Suppressor macrophage treated with lipopolysaccharide for 4 hours (primary cell): Measurements from ENCODE around the gene TRIM3.
"Not testable (repeated sequence)": the region's sequence is repeated elsewhere in the genome, so short reads cannot be mapped to it uniquely, and the experiment has no call there.

ENCODE experiments used
- DNase-seq: peaks from one replicate; pipeline ENCODE4 v3.0.0-alpha.2; 2020

TRIM3 gene

DNA sequence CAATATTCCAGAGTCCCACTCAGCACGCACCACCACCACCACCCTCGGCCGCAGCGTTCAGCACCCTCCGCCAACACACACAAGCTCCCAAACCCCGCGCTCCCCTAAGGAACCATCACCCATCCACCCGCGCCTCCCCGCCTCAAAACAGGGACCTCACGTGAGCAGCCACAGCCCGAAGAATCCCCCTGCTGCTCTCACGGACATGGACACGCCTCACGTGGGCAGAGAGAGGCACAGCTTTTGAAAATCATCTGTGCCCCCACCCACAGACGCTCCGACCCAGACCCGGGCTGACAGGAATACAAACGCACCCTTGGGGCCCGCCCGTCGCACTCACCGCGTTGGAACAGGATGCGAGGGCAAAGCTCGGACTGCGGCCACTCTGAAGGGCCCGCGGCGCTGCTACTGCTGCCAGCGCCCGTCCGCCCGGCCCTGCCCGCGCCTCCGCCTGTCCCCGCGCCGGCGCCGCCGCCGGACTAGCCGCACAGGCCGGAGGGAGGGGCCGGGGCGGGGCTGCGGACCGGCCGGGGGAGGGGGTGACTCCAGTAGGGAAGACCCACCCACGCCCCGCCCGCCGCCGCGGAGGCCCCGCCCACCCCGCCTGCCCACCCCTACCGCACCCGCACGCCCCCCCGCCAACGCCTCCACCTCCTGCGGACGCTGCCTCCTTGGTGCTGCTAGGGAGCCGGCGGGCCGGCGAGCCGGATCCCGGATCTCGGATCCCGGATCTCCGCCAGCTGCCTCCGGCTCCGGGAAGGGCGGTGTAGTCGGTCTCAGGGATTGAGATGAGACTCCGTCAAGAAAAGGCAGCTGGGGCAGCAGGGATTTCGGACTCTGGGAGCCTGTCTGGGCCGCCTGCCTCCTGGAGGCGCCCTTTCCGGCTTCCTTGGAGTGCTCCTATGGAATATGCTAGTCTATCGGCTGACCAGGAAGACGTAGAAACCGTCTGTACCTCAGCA, at the start of gene TRIM3:
TRIM3 (minus strand) TSS at position 491 of the 962 bp plus-strand sequence. CDS start 8,246 bp downstream, outside the sequence.
- peak; percentile 85 for DNase-seq

DNA sequence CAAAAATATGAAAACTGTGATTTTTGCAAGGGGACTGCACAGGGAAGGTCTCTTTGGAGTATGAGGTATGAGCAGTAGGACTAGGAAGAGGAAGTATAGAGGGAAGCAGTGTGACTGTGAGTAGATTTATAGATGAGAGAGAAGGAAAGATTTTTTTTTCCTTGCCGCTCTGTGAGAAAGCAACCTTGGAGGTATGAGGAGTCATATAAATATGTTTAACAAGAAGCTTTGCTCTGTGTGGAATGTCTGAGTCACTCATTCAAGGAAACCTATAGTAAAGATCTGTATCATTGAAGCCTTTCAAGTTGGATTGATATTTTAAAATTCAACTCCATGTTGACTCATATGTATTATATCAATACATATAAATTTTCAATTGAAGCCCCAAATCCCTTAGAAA, 49.5 kb upstream of the TRIM3 start:
- no peak for DNase-seq

DNA sequence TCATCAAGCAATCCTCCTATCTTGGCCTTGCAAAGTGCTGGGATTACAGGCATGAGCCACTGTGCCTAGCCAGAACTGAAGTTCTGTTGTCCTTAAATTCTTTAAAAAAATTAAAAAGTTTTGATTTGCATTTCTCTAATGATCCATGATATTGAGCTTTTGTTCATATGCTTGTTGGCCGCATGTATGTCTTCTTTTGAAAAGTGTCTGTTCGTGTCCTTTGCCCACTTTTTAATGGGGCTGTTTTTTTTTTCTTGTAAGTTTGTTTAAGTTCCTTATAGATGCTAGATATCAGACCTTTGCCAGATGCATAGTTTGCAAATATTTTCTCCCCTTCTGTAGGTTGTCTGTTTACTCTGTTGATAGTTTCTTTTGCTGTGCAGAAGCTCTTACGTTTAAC, 48.2 kb upstream of the TRIM3 start:
- not testable (repeated sequence) for DNase-seq

DNA sequence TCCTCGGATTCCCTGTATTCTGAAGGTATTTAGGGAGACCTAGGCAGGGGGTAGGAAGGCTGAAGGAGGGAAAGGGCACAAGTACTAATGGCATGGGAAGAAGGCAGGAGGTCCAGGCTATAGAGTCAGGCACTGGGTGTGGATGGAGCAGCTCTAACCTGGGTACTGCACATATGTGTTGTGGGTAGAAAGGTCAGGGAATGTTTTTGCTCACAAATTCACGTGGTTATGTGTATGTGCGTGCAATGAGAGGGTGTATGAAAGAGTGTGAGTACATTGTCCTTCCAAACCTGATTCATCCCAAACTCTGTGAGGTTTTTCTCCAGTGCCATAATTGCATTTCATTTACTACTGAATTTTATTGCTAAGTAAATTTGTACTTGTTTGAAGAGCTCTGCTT, 46.5 kb upstream of the TRIM3 start:
- DNase-seq, result no peak

DNA sequence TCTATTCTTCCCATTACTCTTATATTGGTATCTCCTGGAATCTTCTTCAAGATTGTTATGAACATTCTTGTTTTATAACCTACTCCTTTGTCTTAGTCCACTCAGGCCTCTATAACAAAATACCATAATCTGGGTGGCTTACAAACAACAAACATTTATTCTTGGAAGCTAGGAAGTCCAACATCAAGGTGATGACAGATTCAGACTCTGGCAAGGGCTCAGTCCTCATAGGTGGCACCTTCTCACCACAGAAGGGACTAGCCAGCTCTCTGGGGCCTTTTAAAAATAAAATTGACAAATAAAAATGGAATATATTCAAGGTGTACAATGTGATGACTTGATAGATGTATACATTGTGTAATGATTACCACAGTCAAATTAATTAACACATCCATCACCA, 43.1 kb upstream of the TRIM3 start:
- DNase-seq, result no peak

DNA sequence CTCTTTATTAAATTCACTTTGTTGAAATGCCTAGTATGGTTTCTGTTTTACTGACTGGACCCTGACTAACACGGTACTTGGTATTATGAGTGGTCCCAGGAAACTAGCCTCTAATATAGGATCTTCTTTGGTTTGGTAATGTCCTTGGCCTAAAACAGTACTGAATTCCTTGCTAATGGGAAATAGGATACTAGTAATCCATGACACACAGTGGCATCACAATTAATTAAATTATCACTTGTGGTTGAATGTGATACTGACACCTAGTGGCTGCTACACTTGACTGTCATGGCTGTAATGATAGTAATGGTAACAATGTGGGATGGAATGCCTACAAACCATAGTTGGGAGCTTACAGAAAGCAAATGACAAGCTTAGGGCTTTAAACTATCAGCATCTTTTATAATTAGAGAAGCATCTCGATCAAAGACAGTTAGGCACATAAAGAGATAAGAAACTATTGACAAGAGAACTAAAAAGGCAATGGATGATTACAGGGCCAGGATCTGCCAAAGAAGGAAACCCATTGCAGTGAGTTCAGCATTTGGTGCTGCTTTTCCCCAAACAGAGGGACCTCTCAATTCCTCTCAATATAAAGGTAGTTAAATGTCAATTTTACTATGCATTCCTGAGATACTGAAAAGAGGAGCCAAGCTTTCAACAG, 32.0 kb upstream of the TRIM3 start:
- DNase-seq, result peak; percentile 59

DNA sequence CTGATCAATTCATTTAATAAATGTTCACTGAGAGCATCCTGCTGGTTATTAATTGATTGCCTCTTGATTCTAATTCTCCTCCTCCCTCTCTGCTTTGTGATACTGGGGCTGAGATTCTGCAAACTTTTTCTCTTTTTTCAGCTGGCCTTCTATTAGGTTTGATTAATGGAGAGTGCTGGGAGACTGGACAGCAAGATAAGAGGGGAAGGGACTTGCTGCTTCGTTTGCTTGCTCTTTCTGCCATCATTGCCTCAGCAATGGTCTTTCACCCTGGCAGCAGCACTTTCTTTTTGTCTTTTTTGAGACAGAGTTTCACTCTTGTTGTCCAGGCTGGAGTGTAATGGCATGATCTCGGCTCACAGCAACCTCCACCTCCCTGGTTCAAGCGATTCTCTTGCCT, 30.4 kb upstream of the TRIM3 start:
- no peak for DNase-seq

DNA sequence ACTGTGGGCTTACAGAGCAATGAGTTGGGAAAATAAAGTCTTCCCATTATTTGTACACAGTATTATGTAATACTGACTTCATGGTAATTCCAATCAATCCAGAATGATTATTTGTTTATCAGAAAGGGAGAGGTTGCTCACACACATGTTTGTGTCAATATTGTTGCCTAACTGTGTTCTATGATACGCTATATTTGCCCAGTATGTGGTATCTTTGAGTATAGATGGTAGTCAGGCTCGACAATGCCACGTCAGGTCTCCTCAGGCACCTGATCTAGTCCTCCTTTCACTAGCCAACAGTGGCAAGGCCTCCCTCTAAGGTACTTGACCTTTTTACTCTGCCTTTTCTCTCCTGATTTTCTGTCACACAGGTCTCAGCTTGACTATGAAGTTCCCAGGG, 28.6 kb upstream of the TRIM3 start:
- DNase-seq, result no peak

DNA sequence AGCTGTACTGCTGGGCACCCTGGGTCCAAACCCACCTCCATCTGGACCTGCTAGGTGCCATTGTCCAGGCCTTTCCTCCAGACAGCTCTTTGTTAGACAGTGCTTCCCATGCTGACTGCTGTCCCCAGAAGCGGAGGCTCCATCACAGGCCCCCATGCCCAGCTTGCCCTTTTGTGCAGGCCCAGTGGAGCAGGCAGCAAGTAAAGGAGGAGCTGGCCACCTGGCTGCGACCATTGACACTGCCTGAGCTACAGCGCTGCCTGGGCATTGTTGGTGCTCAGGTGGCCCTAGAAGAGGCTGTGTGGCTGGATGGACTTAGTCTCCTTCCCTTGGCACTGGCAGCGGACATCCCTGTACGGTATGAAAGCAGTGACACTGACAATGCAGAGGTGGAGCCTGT, 24.8 kb upstream of the TRIM3 start:
- no peak for DNase-seq

DNA sequence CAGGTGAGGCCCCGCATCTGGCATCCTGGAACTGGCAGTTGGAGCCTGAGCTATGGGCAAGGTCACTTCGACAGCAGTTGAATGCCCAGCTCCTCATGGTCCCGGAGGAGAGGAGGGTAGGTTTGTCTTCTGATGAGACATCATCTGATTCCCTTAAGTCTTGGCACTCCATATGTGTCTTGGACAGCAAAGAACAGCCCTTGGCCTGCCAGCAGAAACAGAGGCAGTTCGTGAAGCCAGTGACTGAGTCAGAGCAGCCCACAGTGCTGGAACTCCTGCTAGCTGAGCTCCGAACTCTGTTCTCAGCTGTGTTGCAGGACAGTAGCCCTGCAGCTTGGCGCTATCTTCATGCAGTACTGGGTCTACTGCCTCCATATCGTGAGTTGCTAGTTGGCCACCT, 24.4 kb upstream of the TRIM3 start:
- no peak for DNase-seq

DNA sequence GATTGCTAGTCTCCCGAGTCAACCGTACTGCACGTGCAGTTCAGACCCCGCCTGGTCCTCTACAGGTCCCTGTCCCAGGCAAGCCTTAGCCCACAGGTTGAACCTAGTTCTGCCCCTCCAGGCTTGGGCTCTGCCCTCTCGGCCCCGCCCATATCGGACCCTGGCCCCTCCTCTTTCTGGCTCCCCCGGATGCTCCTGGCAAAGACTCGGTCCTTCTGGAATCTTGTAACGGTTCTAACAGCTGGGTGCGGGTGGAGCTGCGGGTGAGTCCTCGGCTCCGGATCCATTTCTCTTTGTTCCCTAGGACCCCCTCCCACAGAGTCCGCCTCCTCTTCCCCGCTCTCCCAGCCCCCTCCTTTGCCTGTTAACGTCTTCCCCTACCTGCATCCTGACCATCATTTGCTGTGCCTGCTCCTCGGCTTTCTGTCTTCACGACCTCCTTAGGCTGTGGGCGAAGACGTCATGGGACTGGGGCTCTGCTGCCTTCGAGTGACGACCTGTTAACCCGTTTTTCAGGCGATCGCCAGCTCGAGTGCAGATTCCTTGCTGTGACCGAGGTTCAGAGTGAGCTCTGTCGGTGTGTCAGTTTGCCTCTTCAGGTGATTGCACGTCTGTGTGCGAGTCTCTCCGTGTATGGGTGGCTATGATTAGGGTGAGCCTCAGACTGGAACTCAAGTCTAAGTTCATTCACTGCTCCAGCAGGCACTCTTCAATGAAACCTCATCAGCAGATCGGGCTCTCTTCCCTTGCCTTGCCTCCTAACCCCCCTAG, 23.5 kb upstream of the TRIM3 start, which contains the start of gene DNHD1:
DNHD1 (plus strand) TSS at position 212 of the 771 bp plus-strand sequence. CDS start 936 bp downstream, outside the sequence.
- no peak for DNase-seq

DNA sequence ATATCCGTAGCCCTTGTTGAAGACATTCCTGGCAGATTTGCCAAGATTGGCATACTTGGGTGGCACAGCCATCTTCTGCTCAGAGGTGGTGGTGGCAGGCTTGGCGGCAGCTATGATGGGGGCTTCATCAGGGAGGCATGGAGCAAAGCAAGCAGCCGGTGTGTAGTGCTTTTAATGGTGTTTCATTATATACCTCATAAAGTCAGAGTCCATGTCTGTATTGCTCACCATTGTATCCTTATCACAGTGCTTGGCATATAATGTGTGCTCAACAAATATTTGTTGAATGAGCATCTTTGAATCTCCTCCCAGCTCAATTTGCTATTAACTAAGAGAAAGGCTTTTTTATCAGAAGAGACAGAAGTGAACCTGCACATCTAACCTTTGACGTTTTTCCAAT, 15.6 kb upstream of the TRIM3 start:
- DNase-seq, result no peak

DNA sequence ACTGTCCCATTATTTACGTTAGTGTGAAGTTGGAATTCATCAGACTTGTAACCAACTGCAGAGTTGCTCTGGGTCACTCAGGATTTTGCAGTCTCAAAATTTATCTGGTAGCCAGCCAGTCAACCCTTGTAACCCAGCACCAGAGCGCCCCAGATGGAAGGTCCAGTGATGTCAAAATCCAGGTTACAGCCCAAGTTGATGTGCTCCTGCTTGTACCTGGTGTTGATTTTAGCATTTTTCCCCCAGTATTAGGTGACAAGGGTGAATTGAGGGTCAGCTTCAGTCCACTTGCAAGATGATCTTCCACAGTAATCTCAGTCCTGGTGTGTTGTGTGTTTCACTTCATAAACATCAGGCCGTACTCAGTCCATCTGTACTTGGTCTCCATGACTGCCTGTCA, 15.1 kb upstream of the TRIM3 start:
- no peak for DNase-seq

DNA sequence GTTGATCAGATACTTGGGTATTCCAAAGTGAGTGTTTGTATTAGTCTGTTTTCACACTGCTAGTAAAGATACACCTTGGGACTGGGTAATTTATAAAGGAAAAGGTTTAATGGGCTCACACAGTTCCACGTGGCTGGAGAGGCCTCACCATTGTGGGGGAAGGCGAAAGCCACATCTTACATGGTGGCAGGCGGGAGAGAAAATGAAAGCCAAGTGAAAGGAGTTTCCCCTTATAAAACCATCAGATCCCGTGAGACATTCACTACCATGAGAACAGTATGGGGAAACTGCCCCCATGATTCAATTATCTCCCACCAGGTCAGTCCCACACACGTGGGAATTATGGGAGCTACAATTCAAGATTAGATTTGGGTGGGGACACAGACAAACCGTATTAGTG, 14.6 kb upstream of the TRIM3 start:
- DNase-seq, result no peak

DNA sequence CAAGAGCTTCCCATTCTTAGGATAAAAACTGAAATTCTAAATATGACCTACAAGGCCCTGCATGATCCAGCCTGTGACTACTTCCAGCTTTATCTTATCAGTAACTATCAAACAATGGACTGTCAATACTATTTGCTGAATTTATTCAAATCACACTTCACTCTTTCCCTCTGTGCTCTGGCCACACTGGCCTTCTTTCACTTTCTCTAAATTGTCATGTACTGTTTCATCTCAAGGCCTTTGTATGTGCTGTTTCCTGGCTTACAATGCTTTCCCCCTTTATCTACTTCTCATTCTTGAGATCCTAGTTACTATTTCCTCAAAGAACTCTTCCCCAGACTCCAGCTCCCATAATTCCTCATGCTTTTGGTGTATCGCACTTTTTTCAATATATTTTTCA, 13.2 kb upstream of the TRIM3 start:
- no peak for DNase-seq

DNA sequence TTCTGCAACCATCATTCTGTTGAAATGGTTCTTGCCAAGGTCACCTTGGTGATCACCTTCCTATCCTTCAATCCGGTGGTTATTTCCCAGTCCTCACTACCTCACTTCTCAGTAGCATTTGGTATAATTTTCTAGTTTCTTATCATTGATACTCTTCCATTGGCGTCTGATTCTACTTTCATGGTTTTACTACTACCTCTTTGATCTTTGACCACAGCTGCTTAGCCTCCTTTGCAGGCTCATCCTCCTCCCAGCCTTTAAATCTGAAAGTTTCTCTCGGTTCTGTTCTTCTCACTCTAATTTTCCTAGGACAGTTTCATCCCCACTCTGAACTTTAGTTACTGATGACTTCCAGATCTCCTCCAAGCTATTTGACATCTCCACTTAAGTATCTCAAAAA, 12.5 kb upstream of the TRIM3 start:
- no peak for DNase-seq

DNA sequence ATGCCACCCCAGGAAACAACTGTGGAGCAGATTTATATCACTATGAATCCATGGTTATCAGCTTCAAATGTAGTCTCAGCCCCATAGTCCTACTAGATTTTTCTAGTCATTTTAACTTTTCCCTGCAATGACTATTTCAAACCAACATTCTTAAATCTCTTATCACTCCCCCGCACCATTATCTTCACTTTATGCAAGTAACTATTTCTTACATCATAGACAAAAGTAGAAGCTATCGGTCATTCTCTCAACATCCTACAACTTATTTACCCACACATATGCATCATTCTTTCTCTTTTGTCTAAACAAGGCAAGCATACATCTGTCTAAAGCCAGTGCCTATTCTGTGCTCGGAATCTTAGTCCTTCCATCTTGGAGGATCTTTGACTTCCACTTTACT, 11.9 kb upstream of the TRIM3 start:
- no peak for DNase-seq

DNA sequence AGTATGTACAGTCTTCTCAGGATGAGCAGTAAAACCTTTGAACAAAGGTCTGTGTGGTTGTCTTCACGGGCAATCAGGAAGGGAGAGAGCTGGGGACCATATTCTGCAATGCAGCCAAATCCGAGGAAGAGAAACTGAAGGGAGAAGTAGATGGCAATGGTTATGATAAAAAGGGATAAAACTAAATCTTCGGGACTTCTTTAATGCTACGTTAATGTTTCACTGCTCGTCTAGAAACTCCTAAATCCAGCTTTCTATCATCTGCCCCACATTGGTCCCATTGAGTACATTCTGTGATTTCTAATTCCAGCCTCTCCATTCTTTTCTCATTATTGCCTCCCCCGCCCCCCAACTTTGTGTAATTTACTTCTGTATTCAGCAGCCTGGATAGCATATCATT, 9.3 kb upstream of the TRIM3 start:
- DNase-seq, result no peak

DNA sequence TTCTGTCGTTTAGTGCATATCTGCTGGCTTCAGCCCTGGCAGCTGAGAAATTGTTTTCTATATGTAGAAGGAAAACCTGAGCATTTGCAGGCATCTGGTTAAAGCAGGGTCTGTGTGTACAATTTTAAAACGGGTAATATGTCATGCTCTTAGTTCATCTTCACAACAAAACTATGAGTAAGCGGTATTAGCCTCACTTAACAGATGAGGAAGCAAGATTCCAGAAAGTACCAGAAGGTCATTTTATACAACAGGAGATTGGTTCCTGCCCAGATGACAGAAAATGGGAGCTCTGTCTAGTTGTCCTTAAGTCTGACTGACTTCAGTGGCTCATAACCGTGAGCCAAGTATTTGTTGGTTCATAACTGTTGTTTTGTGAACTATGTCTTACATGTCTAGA, 8.7 kb upstream of the TRIM3 start:
- DNase-seq, result peak; percentile 74

DNA sequence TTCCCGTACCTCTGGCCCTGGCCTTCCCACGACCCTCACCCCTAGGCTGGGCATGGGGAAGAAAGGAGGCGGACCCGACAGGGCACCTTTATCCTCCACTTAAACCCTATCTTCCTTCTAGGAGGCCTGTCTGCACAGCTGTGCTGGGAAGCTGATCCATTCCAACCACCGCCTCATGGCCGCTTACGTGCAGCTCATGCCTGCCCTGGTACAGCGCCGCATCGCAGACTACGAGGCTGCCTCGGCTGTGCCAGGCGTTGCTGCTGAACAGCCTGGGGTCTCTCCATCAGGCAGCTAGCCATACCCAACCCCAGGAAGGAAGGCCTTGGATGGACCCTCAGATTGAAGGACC, 8.2 kb upstream of the TRIM3 start:
- no peak for DNase-seq

DNA sequence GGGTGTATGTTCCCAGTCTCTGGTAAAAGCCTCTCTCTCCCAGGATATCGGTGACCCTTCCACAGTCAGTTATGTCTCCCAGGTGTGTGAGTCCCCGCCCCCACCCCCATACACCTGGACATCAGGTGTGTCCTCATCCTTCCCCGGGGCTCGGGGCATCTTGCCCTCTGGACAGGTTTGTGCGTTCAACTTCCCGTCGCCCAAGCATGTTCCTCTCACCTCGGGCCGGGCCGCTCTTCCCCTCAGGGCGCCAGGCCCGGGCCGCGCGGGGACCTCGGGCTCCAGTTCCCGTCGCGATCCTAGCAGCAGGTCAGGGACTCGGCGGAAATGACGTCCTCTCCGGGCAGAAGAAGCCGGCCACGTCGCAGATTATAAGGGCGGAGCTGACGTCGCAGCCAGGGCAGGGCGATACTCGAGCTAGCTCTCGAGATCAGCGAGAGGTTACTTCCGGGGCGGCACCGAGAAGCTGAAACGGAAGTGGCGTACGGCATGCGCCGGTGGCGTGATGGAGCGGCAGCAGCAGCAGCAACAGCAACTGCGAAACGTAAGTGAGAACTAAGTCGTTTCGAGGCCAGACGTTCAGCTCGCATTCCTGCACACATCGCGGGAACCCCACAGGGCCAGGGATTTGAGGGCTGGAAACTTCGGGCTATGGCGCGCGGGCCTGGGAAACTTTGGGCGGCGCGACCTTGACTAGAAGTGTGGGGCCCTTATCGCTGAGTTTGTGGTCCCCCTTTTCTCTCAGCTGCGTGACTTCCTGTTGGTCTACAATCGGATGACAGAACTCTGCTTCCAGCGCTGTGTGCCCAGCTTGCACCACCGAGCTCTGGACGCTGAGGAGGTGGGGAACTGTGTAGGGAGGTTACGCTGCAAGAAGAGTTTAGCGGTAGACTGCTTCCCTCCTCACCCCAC, 7.5 kb upstream of the TRIM3 start, which contains the start of the genes ARFIP2 and TIMM10B:
ARFIP2 (minus strand) TSS at position 320 of the 912 bp plus-strand sequence. CDS start 910 bp downstream, outside the sequence.
TIMM10B (plus strand) TSS at position 490 of the 912 bp plus-strand sequence; CDS start at position 506, 16 bp downstream.
- peak; percentile 99 for DNase-seq

DNA sequence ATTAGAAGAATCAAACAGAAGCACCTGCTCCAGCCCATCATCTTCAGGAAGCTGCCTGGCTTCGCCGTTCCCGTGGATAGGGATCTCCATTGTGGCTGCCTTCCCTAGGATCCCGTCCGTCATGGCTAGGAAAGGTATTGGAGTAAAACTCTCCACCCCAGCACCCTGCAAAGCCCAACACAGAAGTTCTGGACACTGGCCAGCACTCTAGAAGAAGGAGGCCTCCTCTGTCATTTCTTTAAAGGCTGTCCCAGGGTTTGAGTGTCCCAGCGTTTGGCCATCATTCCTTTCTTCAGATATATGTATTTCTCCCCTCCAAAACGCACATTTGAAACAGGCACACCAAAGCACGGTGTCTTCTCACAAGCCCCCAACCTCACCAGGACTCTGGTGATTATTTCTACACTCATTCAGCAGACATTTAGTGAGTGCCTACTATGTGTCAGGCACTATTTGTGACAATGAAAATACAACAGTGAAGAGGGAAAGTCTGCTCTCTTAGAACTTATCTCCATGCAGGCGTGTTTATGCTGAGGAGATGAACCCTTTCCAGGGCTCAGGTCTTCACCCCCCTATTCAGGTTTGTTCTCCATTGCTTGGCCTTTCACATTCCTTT, 6.7 kb upstream of the TRIM3 start:
- no peak for DNase-seq
